AG10803 (cell line): ENCODE measurements around the gene PRKD3.
A peak's percentile ranks its signal among the peaks of the same experiment; 100 is the strongest.
"Not testable (repeated sequence)": the region's sequence is repeated elsewhere in the genome, so short reads cannot be mapped to it uniquely, and the experiment has no call there.

Experiments
- DNase-seq: peaks from one replicate; pipeline ENCODE4 v3.0.0; 2010; ENCODE audit warnings: low read depth
- H3K4me3 ChIP-seq: 2 replicates; pipeline ENCODE4 v1.5.1; 2011; ENCODE audit warnings: mild to moderate bottlenecking, low read length, control low read depth
- TF ChIP-seq, protein P1 (sequence below): conservative IDR thresholded peaks from 2 replicates; pipeline ENCODE4 v1.5.1; 2011; ENCODE audit warnings: mild to moderate bottlenecking, low read length, control low read depth, inconsistent platforms

The PRKD3 gene

DNA sequence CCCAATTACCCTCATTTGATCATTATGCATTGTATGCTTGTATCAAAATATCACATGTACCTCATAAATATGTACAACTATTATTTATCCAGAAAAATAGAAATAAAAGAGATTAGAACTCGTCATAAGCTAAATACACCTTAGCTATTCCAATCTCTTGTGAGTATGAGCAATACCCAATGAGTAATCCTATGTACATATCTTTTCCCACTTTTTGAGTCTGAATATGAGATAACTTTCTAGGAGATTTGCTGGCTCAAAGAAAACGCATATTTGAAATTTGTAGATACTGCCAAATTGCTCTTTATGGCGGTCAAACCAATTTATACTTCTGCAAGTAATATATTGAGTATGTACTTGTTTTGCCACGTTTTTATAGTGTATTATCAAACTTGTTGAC, 24.1 kb downstream of the PRKD3 start:
- TF ChIP-seq, protein P1, sequence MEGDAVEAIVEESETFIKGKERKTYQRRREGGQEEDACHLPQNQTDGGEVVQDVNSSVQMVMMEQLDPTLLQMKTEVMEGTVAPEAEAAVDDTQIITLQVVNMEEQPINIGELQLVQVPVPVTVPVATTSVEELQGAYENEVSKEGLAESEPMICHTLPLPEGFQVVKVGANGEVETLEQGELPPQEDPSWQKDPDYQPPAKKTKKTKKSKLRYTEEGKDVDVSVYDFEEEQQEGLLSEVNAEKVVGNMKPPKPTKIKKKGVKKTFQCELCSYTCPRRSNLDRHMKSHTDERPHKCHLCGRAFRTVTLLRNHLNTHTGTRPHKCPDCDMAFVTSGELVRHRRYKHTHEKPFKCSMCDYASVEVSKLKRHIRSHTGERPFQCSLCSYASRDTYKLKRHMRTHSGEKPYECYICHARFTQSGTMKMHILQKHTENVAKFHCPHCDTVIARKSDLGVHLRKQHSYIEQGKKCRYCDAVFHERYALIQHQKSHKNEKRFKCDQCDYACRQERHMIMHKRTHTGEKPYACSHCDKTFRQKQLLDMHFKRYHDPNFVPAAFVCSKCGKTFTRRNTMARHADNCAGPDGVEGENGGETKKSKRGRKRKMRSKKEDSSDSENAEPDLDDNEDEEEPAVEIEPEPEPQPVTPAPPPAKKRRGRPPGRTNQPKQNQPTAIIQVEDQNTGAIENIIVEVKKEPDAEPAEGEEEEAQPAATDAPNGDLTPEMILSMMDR, result no peak
- DNase-seq, result no peak
- no peak overlapping the region for H3K4me3 ChIP-seq

DNA sequence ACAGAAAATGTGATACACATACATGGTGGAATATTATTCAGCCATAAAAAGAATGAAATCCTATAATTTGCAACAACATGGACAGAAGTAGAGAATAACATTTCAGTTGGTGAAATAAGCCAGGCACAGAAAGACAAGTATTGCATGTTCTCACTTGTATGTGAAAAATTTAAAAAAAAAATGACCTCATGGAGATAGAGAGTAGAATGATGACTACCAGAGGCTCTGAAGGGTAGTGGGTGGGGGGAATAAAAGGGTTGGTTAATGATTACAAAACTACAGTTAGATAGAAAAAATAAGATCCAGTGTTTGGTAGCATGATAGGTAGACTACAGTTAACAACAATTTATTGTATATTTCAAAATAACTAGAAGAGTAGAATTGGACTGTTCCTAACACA, 24.5 kb downstream of the PRKD3 start:
- DNase-seq, result no peak
- TF ChIP-seq, protein P1, result no peak
- H3K4me3 ChIP-seq, result no peak overlapping the region

DNA sequence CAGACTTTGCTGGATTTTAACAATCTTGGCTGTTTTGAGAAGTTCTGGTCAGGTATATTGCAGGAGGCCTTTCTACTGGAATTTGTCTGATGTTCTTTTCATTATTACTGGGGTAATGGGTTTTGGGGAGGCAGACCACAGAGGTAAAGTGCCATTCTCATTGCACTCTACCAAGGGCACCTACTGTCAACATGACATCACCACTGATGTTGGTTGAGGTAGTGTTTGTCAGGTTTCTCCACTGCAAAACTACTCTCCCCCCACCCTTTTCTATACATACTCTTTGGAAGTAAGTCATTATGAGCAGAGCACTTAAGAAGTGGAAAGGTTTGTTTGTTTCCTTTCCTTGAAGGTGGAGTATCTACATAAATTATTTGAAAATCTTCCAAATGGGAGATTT, 27.0 kb downstream of the PRKD3 start:
- TF ChIP-seq, protein P1, result no peak
- H3K4me3 ChIP-seq, result no peak overlapping the region
- no peak for DNase-seq

DNA sequence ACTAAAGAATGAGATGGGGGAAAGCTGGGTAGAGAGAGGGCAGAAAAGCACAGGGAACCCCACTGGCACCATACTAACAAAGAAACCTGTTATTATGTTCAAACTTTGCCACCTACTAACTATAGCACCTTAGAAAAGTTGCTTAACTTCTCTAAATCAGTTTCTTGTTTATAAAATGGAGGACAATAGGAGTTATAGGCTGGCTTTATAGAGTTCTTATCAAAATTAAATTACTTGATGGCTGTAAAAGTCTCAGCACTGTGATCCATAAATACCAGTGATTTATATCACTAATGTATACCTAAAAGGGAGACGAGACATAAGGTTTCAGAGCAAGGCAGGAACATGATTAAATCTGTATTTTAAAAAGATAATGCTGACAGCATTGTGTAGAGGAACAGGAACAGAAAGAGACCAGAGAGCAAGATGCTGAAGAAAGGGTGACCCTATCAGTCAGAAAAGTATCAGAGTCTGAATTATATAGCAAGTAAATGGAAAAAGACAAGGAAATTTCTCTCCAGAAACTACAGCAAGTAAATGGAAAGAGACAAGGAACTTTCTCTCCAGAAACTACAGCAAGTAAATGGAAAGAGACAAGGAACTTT, 29.1 kb downstream of the PRKD3 start:
- TF ChIP-seq, protein P1, result no peak
- no peak overlapping the region for H3K4me3 ChIP-seq
- no peak for DNase-seq

DNA sequence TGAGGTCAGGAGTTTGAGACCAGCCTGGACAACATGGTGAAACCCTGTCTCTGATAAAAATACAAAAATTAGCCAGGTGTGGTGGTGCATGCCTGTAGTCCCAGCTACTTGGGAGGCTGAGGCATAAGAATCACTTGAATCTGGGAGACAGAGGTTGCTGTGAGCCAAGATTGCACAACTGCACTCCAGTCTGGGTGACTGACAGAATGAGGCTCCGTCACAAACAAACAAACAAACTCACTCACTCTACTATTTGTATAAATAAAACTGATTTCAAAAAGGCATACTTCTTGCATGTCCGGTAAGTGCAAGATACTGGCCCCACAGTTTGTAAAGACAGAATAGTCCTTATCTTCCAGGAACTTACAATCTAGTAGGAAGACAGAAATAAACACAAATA, 29.8 kb downstream of the PRKD3 start:
- not testable (repeated sequence) for H3K4me3 ChIP-seq, DNase-seq

DNA sequence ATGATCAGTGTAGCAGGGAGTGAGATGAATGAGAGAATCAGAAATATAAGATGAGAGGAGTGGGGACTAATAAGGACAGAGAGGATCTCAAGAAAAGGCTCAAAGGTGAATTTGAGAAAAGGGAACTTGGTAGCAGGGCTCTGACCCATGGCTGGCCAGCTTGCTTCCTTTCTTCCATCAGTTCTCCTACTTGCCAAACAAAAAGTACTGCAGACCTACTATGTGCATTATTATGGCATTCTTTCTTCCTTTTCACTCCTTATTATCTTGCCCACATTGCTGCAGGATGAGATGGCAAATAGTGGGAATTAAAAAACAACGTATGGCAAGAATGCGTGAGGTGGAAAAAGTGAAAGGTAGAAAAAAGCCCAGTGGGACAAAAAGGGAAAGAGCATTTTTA, 33.0 kb downstream of the PRKD3 start:
- DNase-seq, result no peak
- TF ChIP-seq, protein P1, result no peak
- H3K4me3 ChIP-seq, result no peak overlapping the region

DNA sequence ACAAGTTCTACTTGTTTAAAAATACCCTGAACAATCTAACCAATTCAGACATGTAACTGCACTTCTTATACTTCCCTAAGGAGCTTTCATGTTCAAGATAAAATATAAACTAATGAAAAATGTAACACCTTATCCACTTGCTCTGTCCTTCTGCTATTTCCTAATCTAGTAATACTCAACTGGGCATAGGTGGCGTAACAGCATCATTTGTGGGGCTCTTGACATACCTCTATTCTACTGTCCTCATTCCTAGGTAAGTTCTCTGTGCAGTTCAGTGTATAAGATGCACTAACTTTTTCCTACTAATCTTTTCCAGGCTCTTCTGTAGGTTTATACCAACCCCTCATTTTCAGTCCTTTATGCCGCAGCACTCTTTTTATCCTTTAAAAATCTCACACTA, 36.7 kb downstream of the PRKD3 start:
- TF ChIP-seq, protein P1, result no peak
- DNase-seq, result no peak
- H3K4me3 ChIP-seq, result no peak overlapping the region

DNA sequence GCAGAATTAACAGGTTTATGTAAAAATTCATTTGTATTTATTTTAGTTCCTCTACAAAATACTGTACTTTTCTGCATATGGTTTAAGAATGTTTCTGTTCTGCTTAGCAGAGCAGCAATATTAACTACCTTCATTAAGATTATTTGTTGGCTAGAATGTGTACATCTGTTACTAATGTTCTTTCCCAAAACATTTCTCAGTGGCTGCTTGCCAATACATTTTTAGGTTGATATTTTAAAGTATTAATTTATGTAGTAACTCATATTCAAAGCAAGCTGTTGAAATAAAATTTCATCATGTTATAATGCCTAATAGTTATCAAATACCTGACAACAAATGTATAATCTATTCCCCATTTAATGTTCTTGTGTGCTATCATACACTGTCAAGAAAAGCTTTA, 40.3 kb downstream of the PRKD3 start:
- TF ChIP-seq, protein P1, result no peak
- peak; percentile 42 for DNase-seq
- H3K4me3 ChIP-seq, result no peak overlapping the region
